HG03097 (cell line): ENCODE results near the gene KCNJ2.

ENCODE experiments used
- ATAC-seq: cut with Tn5 transposase; IDR thresholded peaks from one replicate; pipeline ENCODE4 v1.9.1; 2021; ENCODE audit not compliant: unreplicated experiment, low FRiP score

The KCNJ2 gene

DNA sequence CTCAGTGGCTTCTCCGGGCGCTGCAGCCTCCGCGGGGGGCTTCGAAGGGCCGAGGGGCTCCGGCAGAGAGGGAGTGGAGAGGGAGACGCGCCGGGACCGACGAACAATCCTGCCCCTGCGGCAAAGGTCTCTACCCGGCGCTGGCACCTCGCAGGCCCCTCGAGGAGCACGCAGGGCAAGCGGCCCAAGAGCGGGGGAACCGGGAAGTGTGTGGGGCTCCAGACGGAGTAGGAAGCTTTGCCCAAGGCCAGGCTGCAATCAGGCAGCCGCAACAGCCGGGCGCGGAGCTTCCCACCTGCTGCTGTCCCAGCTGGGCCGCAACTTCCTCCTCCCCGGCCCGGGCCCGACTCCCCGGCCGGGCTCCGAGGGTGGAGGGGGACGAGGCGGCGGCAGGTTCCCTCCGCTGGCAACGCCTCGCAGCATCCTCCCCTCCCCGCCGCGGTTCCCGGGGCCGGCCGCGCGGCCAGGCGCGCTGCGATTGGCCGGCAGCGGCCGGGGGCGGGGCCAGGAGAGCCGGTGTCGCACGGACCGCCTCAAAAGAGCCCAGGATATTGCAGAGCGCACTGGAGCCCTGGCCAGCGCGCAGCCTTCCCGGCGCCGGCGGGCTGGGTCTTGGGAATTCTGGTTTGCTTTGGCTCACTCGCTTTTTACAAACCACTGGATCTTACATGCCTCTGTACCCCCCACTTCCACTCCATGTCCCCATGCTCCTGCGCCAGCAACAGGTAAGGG is at the start of gene KCNJ2:
KCNJ2 (plus strand) TSS at position 556 of the 732 bp plus-strand sequence. CDS start 5,508 bp downstream, outside the sequence.
- peak; percentile 98 for ATAC-seq

DNA sequence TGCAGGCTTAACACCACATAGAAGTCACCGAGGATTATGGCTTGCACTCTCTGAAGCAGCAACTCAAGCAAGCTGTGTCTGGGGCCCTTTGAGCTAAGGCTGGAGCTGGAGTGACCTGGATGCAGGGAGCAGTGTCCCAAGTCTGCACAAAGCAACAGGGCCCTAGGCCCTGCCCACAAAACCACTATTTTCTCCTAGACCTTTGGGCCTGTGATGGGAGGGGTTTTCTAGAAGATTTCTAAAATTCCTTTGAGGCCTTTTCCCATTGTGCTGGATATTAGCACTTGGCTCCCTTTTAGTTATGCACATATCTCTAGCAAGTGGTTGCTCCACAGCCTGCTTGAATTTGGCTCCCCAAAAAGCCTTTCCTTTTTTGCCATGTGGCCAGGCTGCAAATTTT is 49.8 kb upstream of the KCNJ2 start:
- ATAC-seq: no peak

DNA sequence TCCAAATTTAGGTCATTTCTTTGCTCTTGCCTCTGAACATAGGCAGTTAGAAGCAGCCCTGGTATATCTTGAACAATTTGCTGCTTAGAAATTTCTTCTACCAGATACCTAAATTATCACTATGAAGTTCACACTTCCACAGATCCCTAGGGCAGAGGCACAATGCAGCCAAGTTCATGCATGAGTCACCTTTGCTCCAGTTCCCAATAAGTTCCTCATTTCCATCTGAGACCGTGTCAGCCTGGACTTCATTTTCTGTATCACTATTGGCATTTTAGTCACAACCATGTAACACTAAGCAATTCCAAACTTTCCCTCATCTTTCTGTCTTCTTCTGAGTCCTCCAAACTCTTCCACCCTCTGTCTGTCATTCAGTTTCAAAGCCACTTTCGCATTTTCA is 49.3 kb upstream of the KCNJ2 start:
- ATAC-seq: no peak

DNA sequence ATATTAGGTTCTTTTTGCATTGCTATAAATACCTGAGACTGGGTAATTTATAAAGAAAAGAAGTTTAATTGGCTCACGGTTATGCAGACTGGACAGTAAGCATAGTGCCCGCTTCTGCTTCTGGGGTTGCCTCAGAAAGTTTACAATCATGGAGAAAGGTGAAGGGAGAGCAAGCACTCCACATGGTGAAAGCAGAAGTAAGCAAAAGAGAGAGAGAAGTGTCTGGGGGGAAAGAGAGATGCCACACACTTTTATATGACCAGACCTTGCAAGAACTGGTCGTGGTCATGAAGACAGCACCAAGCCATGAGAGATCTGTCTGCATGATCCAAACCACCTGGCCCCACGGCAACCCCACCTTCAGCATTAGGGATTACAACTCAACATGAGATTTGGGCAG is 48.9 kb upstream of the KCNJ2 start:
- no peak for ATAC-seq

DNA sequence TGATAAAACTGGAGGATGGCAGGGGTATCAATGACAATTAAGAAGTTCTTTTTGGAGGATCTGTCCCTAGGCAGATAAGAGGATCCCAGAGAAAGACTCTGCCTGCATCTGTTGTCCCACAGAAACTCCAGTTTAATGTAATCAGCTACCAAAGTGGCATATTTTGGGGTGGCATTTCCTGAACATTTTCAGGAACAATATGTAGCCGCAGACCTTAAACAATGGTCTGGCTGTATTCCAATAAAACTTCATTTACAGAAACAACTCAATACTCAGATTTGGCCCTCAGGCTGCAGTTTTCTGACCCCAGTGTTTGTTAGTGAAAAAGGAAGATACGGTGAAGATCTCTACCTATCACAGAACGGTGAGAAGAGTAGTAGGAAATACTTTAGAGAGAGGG is 48.2 kb upstream of the KCNJ2 start:
- no peak for ATAC-seq

DNA sequence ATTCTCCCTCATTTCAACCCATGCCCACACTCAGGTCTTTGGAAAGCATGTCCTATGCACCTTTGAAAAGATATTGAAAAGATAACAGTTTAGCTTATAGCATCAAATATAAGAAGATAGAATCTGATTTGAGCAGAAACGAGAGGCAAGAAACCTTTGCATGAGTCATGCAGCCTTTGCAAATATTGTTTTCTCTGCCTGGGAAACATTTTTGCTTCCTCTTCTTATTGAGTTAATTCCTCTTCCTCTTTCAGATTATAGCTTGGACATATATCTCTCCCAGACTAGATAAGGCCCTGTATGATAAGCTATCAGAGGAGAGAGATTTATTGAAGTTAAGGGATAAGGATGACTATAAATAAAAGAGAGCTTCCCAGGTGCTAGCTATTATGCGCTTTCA is 46.1 kb upstream of the KCNJ2 start:
- no peak for ATAC-seq

DNA sequence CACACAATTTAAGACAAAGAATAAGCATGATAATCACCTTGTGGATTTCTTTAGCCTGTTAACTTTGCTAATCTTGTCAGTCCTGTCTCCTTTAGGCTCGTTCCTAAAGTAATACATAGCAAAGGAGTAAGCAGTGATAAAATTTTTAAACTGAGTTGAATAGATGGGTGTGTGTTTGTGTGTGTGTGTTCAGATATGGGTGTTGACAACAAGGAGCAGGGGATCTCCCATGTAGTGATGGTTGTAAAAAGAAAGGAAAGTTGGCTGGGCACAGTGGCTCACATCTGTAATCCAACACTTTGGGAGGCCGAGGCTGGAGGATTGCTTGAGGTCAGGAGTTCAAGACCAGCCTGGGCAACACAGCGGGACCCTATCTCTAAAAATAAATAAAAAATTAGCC is 44.6 kb upstream of the KCNJ2 start:
- no peak for ATAC-seq

DNA sequence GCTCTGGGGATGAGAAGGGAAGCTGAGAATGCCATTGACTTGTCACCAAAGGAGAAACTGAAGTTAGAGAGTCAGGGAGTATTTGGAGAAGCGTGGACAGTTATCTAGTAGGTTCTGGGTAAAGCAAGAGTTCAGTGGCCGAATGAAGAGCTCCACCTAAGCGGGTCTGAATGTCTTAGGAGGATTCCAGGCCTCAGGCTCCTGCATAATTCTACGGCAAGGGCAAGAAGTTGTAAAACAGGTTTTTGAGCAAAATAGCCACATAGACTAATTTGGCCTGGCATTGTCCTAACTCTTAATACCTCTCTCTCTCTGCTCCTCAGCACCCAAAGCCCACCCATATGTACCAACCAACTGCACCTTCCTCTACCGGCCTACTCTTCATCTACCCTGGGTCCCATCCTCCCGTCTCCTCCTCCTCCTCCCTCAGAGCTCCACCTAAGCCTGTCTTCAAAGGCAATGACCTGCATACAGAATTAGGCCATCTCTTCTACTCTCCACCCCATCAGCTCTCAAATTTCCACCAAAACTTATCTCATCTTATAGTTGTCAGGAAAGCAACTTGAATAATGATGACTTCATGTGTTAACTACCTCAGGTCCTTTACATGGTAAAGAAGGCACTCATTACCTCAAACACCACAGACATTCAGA is 42.0 kb upstream of the KCNJ2 start:
- ATAC-seq: no peak

DNA sequence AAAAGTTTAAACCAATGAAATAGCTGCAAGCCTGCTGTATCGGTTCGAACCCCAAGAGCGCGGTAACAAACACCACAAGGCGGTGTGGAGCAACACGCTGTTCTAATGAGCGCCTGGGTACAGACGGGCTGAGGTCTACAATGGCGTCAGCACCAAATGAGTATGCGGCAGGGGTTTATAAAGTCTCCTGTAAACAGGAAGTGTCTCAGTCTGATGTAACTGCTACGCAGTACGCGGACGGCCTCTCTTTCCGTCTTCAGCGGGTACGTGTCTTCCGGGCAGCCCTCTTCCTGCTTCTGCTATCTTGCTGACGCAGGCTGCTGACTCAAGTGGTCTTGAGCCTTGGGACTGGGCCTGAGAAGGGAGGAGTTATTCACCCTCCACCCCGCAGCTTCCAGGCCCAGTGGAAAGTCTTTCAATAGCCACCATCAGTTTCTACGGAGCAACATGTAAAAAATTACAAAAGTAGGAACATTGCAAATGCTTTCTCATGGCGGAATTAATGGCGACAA is 40.5 kb upstream of the KCNJ2 start:
- ATAC-seq: no peak

DNA sequence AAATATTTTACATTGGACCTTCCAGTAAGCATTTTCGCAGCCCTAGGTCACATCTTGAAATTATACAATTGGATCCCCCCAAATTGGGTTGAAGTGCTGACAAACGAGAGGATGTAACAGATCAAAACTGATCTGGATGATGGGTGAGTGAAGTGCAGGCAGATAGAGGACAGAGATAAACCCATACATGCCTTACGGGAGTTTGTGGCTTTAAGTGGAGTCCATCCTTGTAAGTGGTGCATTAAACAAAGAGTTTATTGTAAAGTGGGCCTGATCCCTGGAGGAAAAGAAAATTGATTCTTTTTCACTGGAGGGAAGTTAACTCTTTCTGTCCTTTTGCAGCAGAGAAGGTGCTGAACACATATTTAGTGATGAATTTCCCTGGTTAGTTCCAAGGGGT is 39.0 kb upstream of the KCNJ2 start:
- ATAC-seq: no peak

DNA sequence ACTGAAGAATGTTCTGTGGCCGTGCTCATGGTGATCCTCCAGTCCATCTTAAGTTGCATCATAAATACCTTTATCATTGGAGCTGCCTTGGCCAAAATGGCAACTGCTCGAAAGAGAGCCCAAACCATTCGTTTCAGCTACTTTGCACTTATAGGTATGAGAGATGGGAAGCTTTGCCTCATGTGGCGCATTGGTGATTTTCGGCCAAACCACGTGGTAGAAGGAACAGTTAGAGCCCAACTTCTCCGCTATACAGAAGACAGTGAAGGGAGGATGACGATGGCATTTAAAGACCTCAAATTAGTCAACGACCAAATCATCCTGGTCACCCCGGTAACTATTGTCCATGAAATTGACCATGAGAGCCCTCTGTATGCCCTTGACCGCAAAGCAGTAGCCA is 36.8 kb upstream of the KCNJ2 start:
- no peak for ATAC-seq

DNA sequence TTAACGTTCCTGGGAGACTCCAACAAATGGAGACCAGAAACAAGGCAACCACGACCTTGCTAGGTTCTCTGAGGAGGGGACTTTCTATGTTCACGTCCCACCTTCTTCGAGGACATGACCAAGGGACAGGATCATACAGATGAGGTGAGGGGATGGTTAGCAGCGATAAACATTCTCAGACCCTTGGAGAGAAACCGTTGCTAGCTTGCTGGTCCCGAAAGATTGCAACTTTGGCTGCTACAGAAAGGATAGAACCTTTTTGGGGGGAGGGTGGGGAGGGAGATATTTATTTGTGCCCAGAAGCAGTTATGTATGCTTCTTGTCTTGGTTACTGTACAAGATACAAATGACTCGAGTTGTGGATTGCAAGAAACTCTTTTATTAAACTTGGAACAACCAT is 35.3 kb upstream of the KCNJ2 start:
- ATAC-seq: no peak

DNA sequence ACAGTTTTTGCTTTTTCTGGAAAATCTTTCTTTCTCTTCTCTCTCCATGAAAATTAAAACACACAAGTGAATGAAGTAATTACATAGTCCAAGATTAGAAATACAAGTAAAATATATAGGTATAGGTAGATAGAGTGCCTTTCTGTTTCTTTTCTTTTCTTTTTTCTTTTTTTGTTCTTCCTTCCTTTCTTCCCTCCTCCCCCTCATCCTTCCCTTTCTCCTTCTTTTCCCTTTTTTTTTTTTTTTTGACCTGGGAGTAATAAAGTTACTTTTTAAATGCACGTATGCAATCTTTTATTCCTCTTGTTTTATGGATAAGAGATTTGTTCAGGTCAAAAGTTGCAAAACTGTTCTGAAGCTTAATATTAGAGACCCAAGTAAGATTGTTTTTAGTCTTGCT is 34.6 kb upstream of the KCNJ2 start:
- no peak for ATAC-seq

DNA sequence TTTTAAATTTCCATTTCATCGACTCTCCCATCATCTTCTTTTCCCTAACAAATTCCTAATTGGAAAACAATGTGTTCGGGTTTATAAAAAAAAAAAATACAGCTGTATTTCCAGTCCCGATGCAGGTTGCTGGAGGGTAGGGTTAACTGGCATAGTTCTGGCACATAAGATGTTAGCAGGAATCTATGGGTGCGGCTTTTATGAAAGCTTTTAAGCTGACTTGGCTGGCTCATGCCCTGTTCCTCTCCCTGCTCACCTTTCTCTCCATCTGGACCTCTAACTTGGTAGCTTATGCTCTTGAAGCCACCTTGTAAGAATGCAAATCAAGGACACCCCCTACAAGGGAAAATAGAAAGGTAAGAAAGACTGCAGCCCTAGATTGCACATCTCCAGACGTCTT is 33.2 kb upstream of the KCNJ2 start:
- ATAC-seq: no peak

DNA sequence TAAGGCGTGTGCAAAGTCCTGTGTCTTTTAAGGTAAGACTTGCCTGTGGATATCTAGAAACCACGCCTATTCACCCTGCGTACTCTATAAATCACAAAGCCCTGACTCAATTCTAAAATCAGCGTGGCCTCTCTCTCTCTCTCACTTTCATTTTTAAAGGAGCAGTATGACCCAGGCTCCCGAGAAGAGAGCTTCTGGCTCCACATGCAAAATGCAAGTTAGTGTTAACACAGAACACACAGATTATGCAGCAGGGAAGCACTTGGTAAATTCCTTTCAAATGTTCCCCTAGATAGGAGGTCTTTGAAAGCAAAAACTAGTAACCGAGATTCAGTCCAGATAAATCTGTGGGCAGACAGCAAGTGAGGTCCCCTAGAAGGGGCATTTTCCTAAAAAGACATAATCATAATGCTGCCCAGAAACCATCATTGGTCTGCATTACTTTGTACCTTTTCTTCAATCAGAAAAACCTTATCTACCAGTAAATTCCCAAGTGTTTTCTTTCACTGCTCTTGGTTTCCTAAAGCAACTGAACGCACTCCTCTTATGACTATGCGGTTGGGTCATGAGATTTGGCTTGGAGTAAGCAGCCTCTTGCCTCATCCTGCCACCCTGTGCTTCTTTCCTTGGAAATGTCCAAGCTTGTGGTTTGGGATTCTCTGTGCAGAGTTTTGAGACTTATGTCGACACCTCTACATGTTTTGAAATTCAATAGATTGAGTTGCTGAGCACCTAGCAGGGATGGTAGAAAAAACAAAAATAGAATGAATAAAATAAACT is 31.7 kb upstream of the KCNJ2 start:
- ATAC-seq: peak; percentile 99

DNA sequence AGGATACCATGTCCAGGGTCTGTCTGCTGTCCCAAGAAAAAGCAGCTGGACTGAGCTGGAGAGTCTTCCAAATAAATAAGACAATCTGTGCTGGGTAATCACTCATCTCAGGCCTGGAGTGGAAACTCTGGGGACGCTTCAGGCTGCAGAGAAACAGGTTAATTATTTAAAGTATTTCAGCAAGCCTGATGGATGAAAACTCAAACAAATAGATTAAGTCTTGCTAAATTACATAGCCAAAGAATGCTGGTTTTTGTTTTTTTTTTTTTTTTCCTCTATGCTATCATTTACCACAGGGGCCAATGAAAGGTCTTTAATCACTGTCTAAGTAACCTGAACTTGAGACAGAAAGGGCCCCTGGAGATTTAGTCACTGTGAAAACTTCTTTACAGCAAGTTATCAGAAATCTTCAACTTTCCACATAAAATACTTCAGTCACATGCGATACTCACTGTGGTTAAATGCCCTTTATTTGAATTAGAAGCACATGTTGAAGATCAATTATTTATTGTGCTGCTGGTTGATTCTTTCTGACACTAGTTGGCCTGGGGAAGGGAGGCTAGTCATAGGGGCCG is 31.0 kb upstream of the KCNJ2 start:
- ATAC-seq: no peak

DNA sequence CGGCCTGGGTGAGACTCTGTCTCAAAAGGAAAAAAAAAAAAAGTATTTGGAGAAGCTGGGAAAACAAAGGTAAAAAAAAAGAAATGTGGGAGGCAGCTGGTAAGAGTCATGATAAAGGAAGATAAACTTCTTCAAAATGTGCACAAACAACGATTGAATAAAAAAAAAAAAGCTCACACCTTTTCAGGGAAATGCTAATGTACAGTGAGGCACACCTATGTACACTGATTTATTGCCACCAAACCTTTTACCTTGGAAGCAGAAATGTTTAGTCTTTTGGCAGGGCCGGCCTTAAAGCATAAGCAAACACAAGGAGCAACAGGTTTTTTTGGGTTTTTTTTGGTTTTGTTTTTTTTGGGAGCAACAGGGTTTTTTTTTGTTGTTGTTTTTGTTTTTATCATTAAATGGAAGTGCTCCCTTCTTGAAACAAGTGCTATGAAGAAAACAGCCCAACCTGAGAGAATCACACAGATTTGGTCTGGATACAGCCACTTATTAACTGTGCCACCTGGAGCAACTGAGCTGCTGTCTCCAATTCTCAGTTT is 29.8 kb upstream of the KCNJ2 start:
- ATAC-seq: no peak

DNA sequence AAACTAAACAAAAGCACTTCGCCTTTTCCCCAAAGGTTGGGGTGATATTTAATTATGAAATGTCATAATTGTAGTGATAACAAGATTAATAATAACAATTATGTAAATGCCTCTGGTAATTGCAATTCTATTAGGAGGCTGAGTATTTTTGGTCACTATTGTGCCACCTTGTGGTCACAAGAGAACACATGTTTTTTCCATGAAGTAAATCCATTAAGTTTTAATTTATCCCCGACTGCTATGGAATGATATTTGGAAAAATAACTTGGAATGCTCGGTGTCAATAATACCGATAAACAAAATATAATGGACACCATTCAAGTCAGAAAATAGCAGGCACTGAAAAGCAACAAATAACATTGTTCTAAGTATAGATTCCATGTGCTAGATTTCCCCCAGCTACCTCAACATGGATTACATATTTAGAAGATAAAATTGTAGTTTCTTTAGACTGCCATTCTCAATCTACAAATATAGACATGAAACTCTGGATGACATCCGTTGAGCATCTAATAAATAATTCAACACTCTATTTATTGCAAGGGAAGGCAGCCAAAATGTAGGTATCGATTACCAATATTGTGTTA is 25.0 kb upstream of the KCNJ2 start:
- no peak for ATAC-seq

DNA sequence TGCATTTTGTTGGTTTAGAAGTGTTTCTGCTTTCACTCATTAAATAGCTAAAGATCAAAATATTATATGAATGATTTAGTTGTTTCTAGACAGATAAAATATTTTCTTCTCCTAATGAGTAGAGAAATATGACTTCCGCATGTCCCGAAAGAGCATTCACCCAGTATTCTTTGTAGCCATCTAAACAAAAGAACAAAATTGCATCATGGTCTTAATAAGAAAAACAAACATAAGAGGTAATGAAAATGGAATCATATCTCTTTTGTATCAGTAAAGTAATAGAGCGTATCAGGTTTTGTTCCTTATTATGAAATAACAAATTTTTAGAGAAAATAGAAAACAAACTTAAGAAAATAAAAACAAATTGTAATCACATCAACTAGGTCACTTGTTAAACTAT is 16.1 kb upstream of the KCNJ2 start:
- no peak for ATAC-seq

DNA sequence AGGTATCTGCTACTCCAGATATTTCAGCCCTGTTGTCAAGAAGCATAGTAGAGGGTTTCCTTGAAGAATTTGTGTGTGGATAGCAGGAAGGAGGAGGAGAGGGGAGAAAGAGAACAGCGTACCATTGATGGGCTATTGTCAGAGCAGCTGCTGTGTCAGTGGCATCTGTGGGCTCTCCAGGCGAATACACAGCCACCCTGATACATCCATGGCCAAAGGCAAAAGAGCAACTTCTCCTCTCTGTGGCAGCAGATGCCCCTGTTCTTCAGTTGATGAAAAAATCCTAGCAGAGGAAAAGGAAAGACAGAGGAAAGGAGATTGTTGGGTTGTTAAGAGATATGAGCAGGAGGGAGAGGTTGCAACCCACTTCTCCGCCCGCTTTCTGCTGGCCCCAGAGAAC is 12.2 kb upstream of the KCNJ2 start:
- ATAC-seq: no peak

DNA sequence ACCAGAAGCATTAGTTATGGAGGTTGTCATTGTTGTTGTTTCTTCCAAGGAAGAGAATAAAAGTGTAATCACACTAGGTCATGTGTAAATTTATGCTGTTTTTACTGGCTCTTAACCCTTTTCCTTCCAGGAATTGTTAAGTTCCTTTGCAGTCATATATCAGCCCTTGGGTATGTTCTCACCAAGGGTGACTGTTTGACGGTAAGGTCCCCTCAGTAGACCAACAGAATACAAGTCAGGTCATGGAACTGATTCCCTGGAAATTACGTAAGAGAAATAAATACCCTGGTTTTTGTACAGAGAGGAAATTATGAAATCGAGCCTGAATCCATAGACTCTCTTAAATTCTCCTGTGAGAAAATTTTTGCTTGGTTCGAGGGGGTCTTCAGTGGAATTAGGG is 11.2 kb upstream of the KCNJ2 start:
- no peak for ATAC-seq
